Brain pericyte (primary cell): Measurements from ENCODE around the gene MEIOSIN.
A peak's percentile ranks its signal among the peaks of the same experiment; 100 is the strongest.
"Not testable (repeated sequence)": the region's sequence is repeated elsewhere in the genome, so short reads cannot be mapped to it uniquely, and the experiment has no call there.

Experiments
- DNase-seq: peaks from one replicate; pipeline ENCODE4 v3.0.0-alpha.2; 2012; ENCODE audit warnings: low read depth, low spot score

Gene MEIOSIN

GRCh38 chr19:45717983-45718650 is 15.1 kb upstream of the MEIOSIN start:
- no peak for DNase-seq

- not testable (repeated sequence) for DNase-seq
Observed at GRCh38 chr19:45720065-45720464, 13.2 kb upstream of the MEIOSIN start.

- not testable (repeated sequence) for DNase-seq
Observed at GRCh38 chr19:45728683-45729082, 4.6 kb upstream of the MEIOSIN start.

GRCh38 chr19:45729800-45730290 is 3.4 kb upstream of the MEIOSIN start:
- DNase-seq: no peak

GRCh38 chr19:45730368-45731288 is 2.6 kb upstream of the MEIOSIN start, which contains the start of gene FBXO46:
FBXO46 (minus strand) TSS chr19:45730896; CDS start chr19:45713495, 17,401 bp downstream.
- peak; percentile 89 for DNase-seq

GRCh38 chr19:45739498-45740439 is 6.5 kb downstream of the MEIOSIN start:
- DNase-seq: no peak

- DNase-seq: no peak
Observed at GRCh38 chr19:45742969-45743368, 9.7 kb downstream of the MEIOSIN start.

GRCh38 chr19:45745606-45746005 is 12.4 kb downstream of the MEIOSIN start:
- no peak for DNase-seq

GRCh38 chr19:45746866-45747265 is 13.6 kb downstream of the MEIOSIN start:
- no peak for DNase-seq

- DNase-seq: no peak
Observed at GRCh38 chr19:45747513-45747912, 14.3 kb downstream of the MEIOSIN start.

- not testable (repeated sequence) for DNase-seq
Observed at GRCh38 chr19:45751483-45751882, 18.2 kb downstream of the MEIOSIN start.

GRCh38 chr19:45752639-45753038 is 19.4 kb downstream of the MEIOSIN start:
- no peak for DNase-seq

- DNase-seq: no peak
Observed at GRCh38 chr19:45753548-45753947, 20.3 kb downstream of the MEIOSIN start.

- DNase-seq: no peak
Observed at GRCh38 chr19:45754323-45754722, 21.1 kb downstream of the MEIOSIN start.

GRCh38 chr19:45757695-45758094 is 24.5 kb downstream of the MEIOSIN start:
- no peak for DNase-seq

GRCh38 chr19:45758921-45759320 is 25.7 kb downstream of the MEIOSIN start:
- no peak for DNase-seq

- no peak for DNase-seq
Observed at GRCh38 chr19:45761714-45762113, 28.5 kb downstream of the MEIOSIN start.

- no peak for DNase-seq
Observed at GRCh38 chr19:45762870-45763631, 29.8 kb downstream of the MEIOSIN start.

- DNase-seq: no peak
Observed at GRCh38 chr19:45763691-45764294, 30.6 kb downstream of the MEIOSIN start.

- DNase-seq: no peak
Observed at GRCh38 chr19:45764475-45764874, 31.2 kb downstream of the MEIOSIN start.
